HG02678 (cell line): ENCODE results near the gene CCDC85C.
"Not testable (repeated sequence)": the region's sequence is repeated elsewhere in the genome, so short reads cannot be mapped to it uniquely, and the experiment has no call there.

ENCODE experiments used
- ATAC-seq: cut with Tn5 transposase; IDR thresholded peaks from one replicate; pipeline ENCODE4 v1.9.1; 2021; ENCODE audit warnings: mild to moderate bottlenecking, moderate library complexity; ENCODE audit not compliant: unreplicated experiment

The CCDC85C gene

GRCh38 chr14:99603471-99604277, at the start of gene CCDC85C:
Gene CCDC85C, minus strand, starts transcription at chr14:99604207. Its CDS starts 248 bp downstream, at chr14:99603959.
- ATAC-seq = peak; percentile 6

GRCh38 chr14:99651953-99652746, 48.1 kb upstream of the CCDC85C start:
- ATAC-seq = no peak

GRCh38 chr14:99650189-99650588, 46.2 kb upstream of the CCDC85C start:
- no peak for ATAC-seq

- ATAC-seq = no peak
Measured at GRCh38 chr14:99649643-99650042, 45.6 kb upstream of the CCDC85C start.

GRCh38 chr14:99649219-99649618, 45.2 kb upstream of the CCDC85C start:
- ATAC-seq = no peak

GRCh38 chr14:99648027-99648784, 44.2 kb upstream of the CCDC85C start:
- no peak for ATAC-seq

- no peak for ATAC-seq
Measured at GRCh38 chr14:99647411-99647810, 43.4 kb upstream of the CCDC85C start.

- no peak for ATAC-seq
Measured at GRCh38 chr14:99645545-99646505, 41.8 kb upstream of the CCDC85C start.

- no peak for ATAC-seq
Measured at GRCh38 chr14:99644723-99645544, 40.9 kb upstream of the CCDC85C start, which contains the start of gene HHIPL1. Gene HHIPL1, plus strand, starts transcription at chr14:99645129. Its CDS starts 79 bp downstream, at chr14:99645208.

GRCh38 chr14:99644035-99644587, 40.1 kb upstream of the CCDC85C start:
- ATAC-seq = no peak

- no peak for ATAC-seq
Measured at GRCh38 chr14:99643343-99643742, 39.3 kb upstream of the CCDC85C start.

GRCh38 chr14:99642771-99643170, 38.8 kb upstream of the CCDC85C start:
- ATAC-seq = not testable (repeated sequence)

- ATAC-seq = no peak
Measured at GRCh38 chr14:99637624-99638023, 33.6 kb upstream of the CCDC85C start.

GRCh38 chr14:99636487-99636886, 32.5 kb upstream of the CCDC85C start:
- ATAC-seq = no peak

- no peak for ATAC-seq
Measured at GRCh38 chr14:99635116-99635515, 31.1 kb upstream of the CCDC85C start.

- no peak for ATAC-seq
Measured at GRCh38 chr14:99634443-99634842, 30.4 kb upstream of the CCDC85C start.

- ATAC-seq = no peak
Measured at GRCh38 chr14:99633918-99634317, 29.9 kb upstream of the CCDC85C start.

GRCh38 chr14:99633141-99633540, 29.1 kb upstream of the CCDC85C start:
- ATAC-seq = no peak
